GM12878 (cell line): ENCODE data around the gene HEBP2. TPM values are rescaled to one million over a fixed set of nuclear protein-coding genes. Genes with fewer than 3 reads are reported as not detected.

Source experiments
- ATAC-seq: fragments of 200-7000 bp; cut with Tn5 transposase; 3 replicates; pipeline ENCODE4 v1.9.1; 2020; ENCODE audit warnings: mild to moderate bottlenecking, moderate library complexity
- BruUV-seq: library from RNA; stranded (reverse); fragments of 400-500 nt; replicated peaks from 2 replicates; lab custom pipeline; 2021; lab: Mats Ljungman, UMichigan
- CTCF ChIA-PET: fragments of 300-600 bp; sonication (Branson Sonifier 250); formaldehyde crosslinking; extraction: SDS; loops from one replicate; lab custom pipeline; 2021; ENCODE audit warnings: inconsistent platforms; lab: Yijun Ruan, JAX
- POLR2A ChIA-PET: fragments of 350-600 bp; formaldehyde crosslinking; extraction: SDS; loops from one replicate; lab custom pipeline; 2021; ENCODE audit warnings: inconsistent platforms; lab: Charles Lee
- RAD21 ChIA-PET: fragments of 300-600 bp; sonication (Branson Sonifier 250); formaldehyde crosslinking; loops from one replicate; lab custom pipeline; 2023; ENCODE audit warnings: antibody characterized with exemption; ENCODE audit not compliant: unreplicated experiment; lab: Charles Lee
- SMC1A ChIA-PET: fragments of 300-600 bp; sonication (Branson Sonifier 250); formaldehyde crosslinking; loops from one replicate; lab custom pipeline; 2023; ENCODE audit not compliant: unreplicated experiment, uncharacterized antibody; lab: Charles Lee
- DNase-seq: peaks from one replicate; pipeline ENCODE4 v3.0.0-alpha.2; 2011; ENCODE audit warnings: low read depth, low spot score
- FAIRE-seq: peaks from 3 replicates; lab custom pipeline; 2011; peaks lifted over from hg19 to GRCh38; lab: Jason Lieb, UNC
- H2AFZ ChIP-seq: 2 replicates; pipeline ENCODE4 v1.6.0; 2011; ENCODE audit warnings: low read depth, low read length, control low read depth; ENCODE audit not compliant: control insufficient read depth
- H3K27ac ChIP-seq: 2 replicates; pipeline ENCODE4 v1.5.1; 2011; ENCODE audit warnings: control low read depth; ENCODE audit not compliant: control insufficient read depth, insufficient read depth
- H3K27me3 ChIP-seq, 2 experiments: replicated peaks in 1 of 2; 2 replicates each; pipeline versions ENCODE4 v1.6.0 to v1.6.1; 2011; ENCODE audit warnings: low read length in 1 of 2; ENCODE audit not compliant: control insufficient read depth in 2 of 2, insufficient read depth in 2 of 2
- H3K36me3 ChIP-seq, 2 experiments: 2 replicates each; pipeline ENCODE4 v1.5.1; 2011; ENCODE audit warnings: low read length in 1 of 2; ENCODE audit not compliant: control insufficient read depth in 2 of 2, insufficient read depth in 2 of 2
- H3K4me1 ChIP-seq: 2 replicates; pipeline ENCODE4 v1.6.1; 2011; ENCODE audit warnings: mild to moderate bottlenecking, low read length, moderate library complexity, mixed read lengths; ENCODE audit not compliant: control insufficient read depth, insufficient read depth
- H3K4me2 ChIP-seq: 2 replicates; pipeline ENCODE4 v1.6.0; 2011; ENCODE audit warnings: control low read depth; ENCODE audit not compliant: control insufficient read depth, insufficient read depth
- H3K4me3 ChIP-seq: fragments of 200-600 bp; sonication (generic); 2 replicates; pipeline ENCODE4 v1.5.1; 2016
- H3K79me2 ChIP-seq: 2 replicates; pipeline ENCODE4 v1.6.0; 2011; ENCODE audit warnings: low read length; ENCODE audit not compliant: control insufficient read depth, insufficient read depth
- H3K9ac ChIP-seq: 2 replicates; pipeline ENCODE4 v1.8.0; 2011; ENCODE audit warnings: low read length, control low read depth, mixed read lengths; ENCODE audit not compliant: control insufficient read depth, insufficient read depth
- H3K9me3 ChIP-seq: replicated peaks from 3 replicates; pipeline ENCODE4 v1.5.1; 2011; ENCODE audit warnings: mild to moderate bottlenecking, low read length; ENCODE audit not compliant: control insufficient read depth, insufficient read depth
- H4K20me1 ChIP-seq: 2 replicates; pipeline ENCODE4 v1.6.0; 2011; ENCODE audit not compliant: control insufficient read depth, insufficient read depth
- BCL11A ChIP-seq: IDR thresholded peaks from 2 replicates; pipeline ENCODE4 v1.6.1; 2011; ENCODE audit warnings: low read depth, low read length
- CBX5 ChIP-seq: sonication (generic); IDR thresholded peaks from 2 replicates; pipeline ENCODE4 v1.6.1; 2016; ENCODE audit warnings: low read depth, moderate library complexity, mild to moderate bottlenecking, inconsistent platforms
- CEBPZ ChIP-seq: fragments of 150-350 bp; IDR thresholded peaks from 2 replicates; pipeline ENCODE4 v1.6.1; 2016; ENCODE audit warnings: low read depth, low read length
- CHD2 ChIP-seq: IDR thresholded peaks from 2 replicates; pipeline ENCODE4 v1.6.1; 2011; ENCODE audit warnings: low read depth, low read length, improper control_type of control experiment, borderline replicate concordance
- DPF2 ChIP-seq: fragments of 450-650 bp; IDR thresholded peaks from 2 replicates; pipeline ENCODE4 v1.6.1; 2017; ENCODE audit warnings: mild to moderate bottlenecking
- EED ChIP-seq: sonication (generic); IDR thresholded peaks from 2 replicates; pipeline ENCODE4 v1.6.1; 2016; ENCODE audit warnings: antibody characterized with exemption, low read depth
- IKZF2 ChIP-seq, 2 experiments: fragments of 450-650 bp; IDR thresholded peaks; 2 replicates each; pipeline ENCODE4 v1.6.1; 2017; ENCODE audit warnings: mild to moderate bottlenecking in 2 of 2, moderate library complexity in 2 of 2
- KDM1A ChIP-seq: fragments of 200-600 bp; sonication (generic); IDR thresholded peaks from 2 replicates; pipeline ENCODE4 v1.6.1; 2016; ENCODE audit warnings: borderline replicate concordance
- KLF5 ChIP-seq: fragments of 450-650 bp; IDR thresholded peaks from 2 replicates; pipeline ENCODE4 v1.6.1; 2014; ENCODE audit warnings: mild to moderate bottlenecking; ENCODE audit not compliant: partially characterized antibody
- MEF2B ChIP-seq: fragments of 450-650 bp; IDR thresholded peaks from 2 replicates; pipeline ENCODE4 v1.6.1; 2018; ENCODE audit warnings: mild to moderate bottlenecking, moderate library complexity; ENCODE audit not compliant: partially characterized antibody, poor library complexity, severe bottlenecking
- MTA2 ChIP-seq: fragments of 450-650 bp; IDR thresholded peaks from 2 replicates; pipeline ENCODE4 v1.6.1; 2016; ENCODE audit warnings: low read depth, mild to moderate bottlenecking, moderate library complexity
- PBX3 ChIP-seq: IDR thresholded peaks from 2 replicates; pipeline ENCODE4 v1.6.1; 2011; ENCODE audit warnings: mild to moderate bottlenecking, low read depth, low read length, moderate library complexity; ENCODE audit not compliant: insufficient replicate concordance
- RCOR1 ChIP-seq: conservative IDR thresholded peaks from 2 replicates; pipeline ENCODE4 v1.6.1; 2012; ENCODE audit warnings: low read depth, low read length, improper control_type of control experiment
- TARDBP ChIP-seq: IDR thresholded peaks from 2 replicates; pipeline ENCODE4 v1.6.1; 2016; ENCODE audit warnings: borderline replicate concordance
- ZNF592 ChIP-seq: fragments of 450-650 bp; IDR thresholded peaks from 2 replicates; pipeline ENCODE4 v1.6.1; 2017; ENCODE audit warnings: mild to moderate bottlenecking, moderate library complexity
- ZSCAN29 ChIP-seq: fragments of 450-650 bp; IDR thresholded peaks from 2 replicates; pipeline ENCODE4 v1.6.1; 2017; ENCODE audit warnings: mild to moderate bottlenecking, moderate library complexity
- WGBS: methylation state at CpG from one replicate; pipeline ENCODE4 v1.1.6; 2016; ENCODE audit warnings: low lambda C conversion rate; ENCODE audit not compliant: insufficient replicate concordance, insufficient coverage; ENCODE audit errors: missing lambda C conversion rate; 5-methylcytosine and 5-hydroxymethylcytosine counted together
- in situ Hi-C: fragments of 300-500 bp; cut with MboI; formaldehyde crosslinking; loops from 9 replicates; pipeline ENCODE4 v1.14.3; 2018; ENCODE audit warnings: mixed read lengths
- intact Hi-C: fragments of 100-400 bp; cut with micrococcal nuclease; formaldehyde crosslinking; loops from one replicate; pipeline ENCODE4 v1.14.2; 2022; ENCODE audit not compliant: unreplicated experiment
- polyA plus RNA-seq, 11 experiments: library from polyadenylated mRNA; depleted of rRNA in 4 of 11; unstranded in 6 of 11; stranded (reverse) in 5 of 11; fragments of >200 nt; fragmentation: Nextera tagmentation in 4 of 11; fragmentation: Illumina TruSeq in 1 of 11; extraction: Ambion mirVana in 4 of 11; extraction: Trizol in 1 of 11; gene quantifications; 1 replicate in 1 of 11; 2 replicates in 10 of 11; pipeline versions ENCODE4 v1.2.1 to v1.2.3, GENCODE V29; 2011 to 2016; ENCODE audit warnings: inconsistent platforms in 2 of 11, missing spikeins in 2 of 11, low read depth in 1 of 11
- total RNA-seq, 4 experiments: library from RNA; depleted of rRNA in 3 of 4; stranded (reverse); fragments of >200 nt in 3 of 4; fragmentation: Illumina TruSeq in 1 of 4; extraction: Trizol in 1 of 4; gene quantifications; 2 replicates each; pipeline versions ENCODE4 v1.2.1 to v1.2.3, GENCODE V29; 2013 to 2021

HEBP2 gene
- total and polyA plus RNA-seq, 10 of the 15 experiments (the other 5 are each of a cell fraction or from before 2014, with no cell fraction given), result 3.8 to 41.8 (median 16.9) TPM

- POLR2A ChIA-PET, result no interaction called here
- no peaks in the 10 kb centered on the region for H3K79me2 ChIP-seq
- no peak for FAIRE-seq
- intact Hi-C loops, result no loop called here
- SMC1A ChIA-PET, result no interaction called here
- H3K27me3 ChIP-seq, result no peaks in the 10 kb centered on the region
- BruUV-seq, result no TSS peak
- H3K9me3 ChIP-seq, result no peaks in the 10 kb centered on the region
- no peak for DNase-seq
- no peak overlapping the region for H2AFZ ChIP-seq
- CTCF ChIA-PET, result interaction anchor here (0.6 kb wide), 1 partner anchor 272 kb away, joined by 3 read pairs; no protein-coding TSS in a partner anchor
- 29% methylated on average over 9 of the region's 9 CpGs for WGBS
- no peaks in the 10 kb centered on the region for H3K36me3 ChIP-seq
- RAD21 ChIA-PET, result no interaction called here
- no peak overlapping the region for H3K27ac ChIP-seq
- H3K4me2 ChIP-seq, result no peak overlapping the region
- in situ Hi-C loops, result no loop called here
- H3K4me1 ChIP-seq, result no peaks in the 10 kb centered on the region
- no peak overlapping the region for H3K4me3 ChIP-seq
- no peak for ATAC-seq
- H4K20me1 ChIP-seq, result no peaks in the 10 kb centered on the region
- H3K9ac ChIP-seq, result no peak overlapping the region
- TF ChIP-seq IKZF2 (IDR thresholded peaks at IDR 0.05) (no peak), DPF2 (no peak), CBX5 (no peak), MTA2 (no peak), KDM1A (no peak), TARDBP (no peak), CEBPZ (no peak), MEF2B (no peak), KLF5 (no peak), RCOR1 (no peak), BCL11A (no peak), ZNF592 (no peak), ZSCAN29 (no peak), CHD2 (no peak), PBX3 (no peak), EED (no peak)
These were observed 33.2 kb upstream of the HEBP2 start for GRCh38 chr6:138370631-138371451.
